ENCODE results near the gene SPTY2D1. TPM values are rescaled to one million over a fixed set of nuclear protein-coding genes. Genes with fewer than 3 reads are reported as not detected.
"Not testable (repeated sequence)": the region's sequence is repeated elsewhere in the genome, so short reads cannot be mapped to it uniquely, and the experiment has no call there.

Gene SPTY2D1
- total RNA-seq, 3 donors from 2014 or later (not counting 1 experiment from before 2014, with no cell fraction given): 58.6 to 62.5 (median 62.0) TPM

GRCh38 chr11:18599739-18600230 lies 34.4 kb downstream of the SPTY2D1 start, which contains the start of gene MISFA:
MISFA (plus strand) TSS chr11:18599789; CDS start chr11:18599929, 140 bp downstream.
- H3K9me3 Mint-ChIP-seq: no peaks in the 10 kb centered on the region
- H3K36me3 Mint-ChIP-seq: no peaks in the 10 kb centered on the region
- no peak within 1 kb of the TSS for H3K4me3 ChIP-seq (ENCODE audit: low read length)
- 97% methylated on average over 6 of the region's 7 CpGs for WGBS (ENCODE audit: insufficient coverage)
- no peak within 1 kb of the TSS for H3K27ac ChIP-seq (ENCODE audit: low read length)
- H3K27me3 Mint-ChIP-seq (ENCODE audit: low read depth in 2 of 2): no peaks in the 10 kb centered on the region
- H3K9me3 ChIP-seq (ENCODE audit: control insufficient read depth, insufficient read depth, low read length): no peaks in the 10 kb centered on the region
- no peaks in the 10 kb centered on the region for H3K4me1 ChIP-seq (ENCODE audit: control insufficient read depth, insufficient read depth, low read length)
- intact Hi-C loops (cut with micrococcal nuclease): no loop called here
- H3K36me3 ChIP-seq (ENCODE audit: control insufficient read depth, insufficient read depth, low read length): no peaks in the 10 kb centered on the region
- DNase-seq (no peak), ATAC-seq (no peak)
- H3K27me3 ChIP-seq (ENCODE audit: control insufficient read depth, insufficient read depth, low read length): no peaks in the 10 kb centered on the region
- H3K27ac Mint-ChIP-seq: no peak within 1 kb of the TSS
- no peak for TF ChIP-seq CTCF (IDR thresholded peaks at IDR 0.05)
- H3K4me3 Mint-ChIP-seq: no peak within 1 kb of the TSS
- no peaks in the 10 kb centered on the region for H3K4me1 Mint-ChIP-seq

- no peak for DNase-seq
- no peak overlapping the region for H3K4me3 Mint-ChIP-seq
- 91% methylated on average over 5 of the region's 5 CpGs for WGBS (ENCODE audit: insufficient coverage)
- no peaks in the 10 kb centered on the region for H3K9me3 Mint-ChIP-seq
- intact Hi-C loops (cut with micrococcal nuclease): no loop called here
- H3K27ac Mint-ChIP-seq: no peak overlapping the region
- H3K9me3 ChIP-seq (ENCODE audit: control insufficient read depth, insufficient read depth, low read length): no peaks in the 10 kb centered on the region
- no peaks in the 10 kb centered on the region for H3K27me3 Mint-ChIP-seq (ENCODE audit: low read depth in 2 of 2)
- H3K27ac ChIP-seq (ENCODE audit: low read length): no peak overlapping the region
- H3K4me1 ChIP-seq (ENCODE audit: control insufficient read depth, insufficient read depth, low read length): no peaks in the 10 kb centered on the region
- no peaks in the 10 kb centered on the region for H3K4me1 Mint-ChIP-seq
- no peaks in the 10 kb centered on the region for H3K36me3 Mint-ChIP-seq
- H3K4me3 ChIP-seq (ENCODE audit: low read length): no peak overlapping the region
- no peaks in the 10 kb centered on the region for H3K27me3 ChIP-seq (ENCODE audit: control insufficient read depth, insufficient read depth, low read length)
- no peak for TF ChIP-seq CTCF (IDR thresholded peaks at IDR 0.05)
- no peak for ATAC-seq
- H3K36me3 ChIP-seq (ENCODE audit: control insufficient read depth, insufficient read depth, low read length): no peaks in the 10 kb centered on the region
Observed at GRCh38 chr11:18594999-18595749, 39.0 kb downstream of the SPTY2D1 start.

GRCh38 chr11:18594088-18594487 lies 40.1 kb downstream of the SPTY2D1 start:
- H3K27ac ChIP-seq (ENCODE audit: low read length); ATAC-seq; H3K27me3 Mint-ChIP-seq (ENCODE audit: low read depth in 2 of 2); H3K27ac Mint-ChIP-seq; DNase-seq; H3K36me3 ChIP-seq (ENCODE audit: control insufficient read depth, insufficient read depth, low read length); H3K9me3 Mint-ChIP-seq; H3K4me3 ChIP-seq (ENCODE audit: low read length); H3K4me1 ChIP-seq (ENCODE audit: control insufficient read depth, insufficient read depth, low read length); H3K36me3 Mint-ChIP-seq; H3K9me3 ChIP-seq (ENCODE audit: control insufficient read depth, insufficient read depth, low read length); H3K4me1 Mint-ChIP-seq; intact Hi-C loops (cut with micrococcal nuclease); H3K27me3 ChIP-seq (ENCODE audit: control insufficient read depth, insufficient read depth, low read length); H3K4me3 Mint-ChIP-seq: not testable (repeated sequence)
- 100% methylated on average over 3 of the region's 5 CpGs for WGBS (ENCODE audit: insufficient coverage)

GRCh38 chr11:18590571-18590970 lies 43.6 kb downstream of the SPTY2D1 start:
- WGBS (ENCODE audit: insufficient coverage): 47% methylated on average over 2 of the region's 2 CpGs
- no peak overlapping the region for H3K4me3 ChIP-seq (ENCODE audit: low read length)
- Mint-ChIP-seq H3K4me1 (no peaks in the 10 kb centered on the region), H3K9me3 (no peaks in the 10 kb centered on the region), H3K36me3 (no peaks in the 10 kb centered on the region), H3K4me3 (peak overlapping the region; percentile 33), H3K27ac (no peak overlapping the region), H3K27me3 (ENCODE audit: low read depth in 2 of 2) (no peaks in the 10 kb centered on the region)
- ATAC-seq (no peak), DNase-seq (peak in 1 of 2 donors; percentile 23)
- intact Hi-C loops (cut with micrococcal nuclease): no loop called here
- H3K27ac ChIP-seq (ENCODE audit: low read length): peak overlapping the region; percentile 96
- no peak for TF ChIP-seq CTCF (IDR thresholded peaks at IDR 0.05)
- H3K27me3 ChIP-seq (ENCODE audit: control insufficient read depth, insufficient read depth, low read length): no peaks in the 10 kb centered on the region
- H3K9me3 ChIP-seq (ENCODE audit: control insufficient read depth, insufficient read depth, low read length): no peaks in the 10 kb centered on the region
- peaks cover 14% of the 10 kb centered on the region for H3K4me1 ChIP-seq (ENCODE audit: control insufficient read depth, insufficient read depth, low read length)
- H3K36me3 ChIP-seq (ENCODE audit: control insufficient read depth, insufficient read depth, low read length): no peaks in the 10 kb centered on the region
